Esophagus squamous epithelium (tissue), 5 donors: Measurements from ENCODE around the gene CADM2. TPM values are rescaled to one million over a fixed set of nuclear protein-coding genes. Genes with fewer than 3 reads are reported as not detected.

Source experiments
- DNase-seq: peaks from one replicate; lab custom pipeline; 2025; lab: John Stamatoyannopoulos, UW
- H3K27ac ChIP-seq, 4 donors: fragments of 200-600 bp; sonication (generic); one replicate each; pipeline ENCODE4 v1.5.1; 2016 to 2019; ENCODE audit warnings: mild to moderate bottlenecking in 1 of 4
- H3K27me3 ChIP-seq, 4 donors: fragments of 200-600 bp; sonication (generic); 1 replicate in 3 of 4; 2 replicates in 1 of 4; pipeline versions ENCODE4 v1.5.1 to v1.6.0; 2017 to 2021; ENCODE audit warnings: antibody characterized with exemption in 1 of 4
- H3K36me3 ChIP-seq, 3 donors: fragments of 200-600 bp; sonication (generic); one replicate each; pipeline ENCODE4 v1.5.1; 2016 to 2019
- H3K4me1 ChIP-seq, 3 donors: fragments of 200-600 bp; sonication (generic); one replicate each; pipeline ENCODE4 v1.5.1; 2017 to 2019
- H3K4me3 ChIP-seq, 4 donors: fragments of 200-600 bp; sonication (generic); 1 replicate in 3 of 4; 2 replicates in 1 of 4; pipeline ENCODE4 v1.5.1; 2016 to 2019; ENCODE audit warnings: mild to moderate bottlenecking in 2 of 4, moderate library complexity in 1 of 4
- H3K9me3 ChIP-seq, 3 donors: fragments of 200-600 bp; sonication (generic); one replicate each; pipeline ENCODE4 v1.5.1; 2016 to 2019
- POLR2A ChIP-seq, 4 donors: fragments of 450-650 bp; IDR thresholded peaks; one replicate each; pipeline ENCODE4 v1.6.1; 2017; ENCODE audit warnings: antibody characterized with exemption in 4 of 4, mild to moderate bottlenecking in 4 of 4, moderate library complexity in 3 of 4
- WGBS, 2 donors: methylation state at CpG; one replicate each; pipeline ENCODE4 v1.1.5; 2018; 5-methylcytosine and 5-hydroxymethylcytosine counted together
- intact Hi-C: fragments of 100-400 bp; cut with DNase I; formaldehyde crosslinking; loops from one replicate; pipeline ENCODE4 v1.15.0; 2022
- total RNA-seq, 4 donors: library from RNA; depleted of rRNA; stranded (reverse); fragments of >200 nt; gene quantifications; one replicate each; pipeline ENCODE4 v1.1.0, GENCODE V29; 2016
- TF ChIP-seq, protein P1 (sequence below), 6 experiments: fragments of 450-650 bp in 4 of 6; fragments of 200-600 bp in 2 of 6; sonication (generic) in 2 of 6; IDR thresholded peaks; one replicate each; pipeline ENCODE4 v1.5.1; 2016 to 2019; ENCODE audit warnings: antibody characterized with exemption in 6 of 6, mild to moderate bottlenecking in 4 of 6, moderate library complexity in 4 of 6
- donor health status: DM: yes; HTN: yes; CAD: no.

The CADM2 gene
- total RNA-seq, 4 donors from 2014 or later, result 0.08 to 0.76 (median 0.34) TPM

DNA sequence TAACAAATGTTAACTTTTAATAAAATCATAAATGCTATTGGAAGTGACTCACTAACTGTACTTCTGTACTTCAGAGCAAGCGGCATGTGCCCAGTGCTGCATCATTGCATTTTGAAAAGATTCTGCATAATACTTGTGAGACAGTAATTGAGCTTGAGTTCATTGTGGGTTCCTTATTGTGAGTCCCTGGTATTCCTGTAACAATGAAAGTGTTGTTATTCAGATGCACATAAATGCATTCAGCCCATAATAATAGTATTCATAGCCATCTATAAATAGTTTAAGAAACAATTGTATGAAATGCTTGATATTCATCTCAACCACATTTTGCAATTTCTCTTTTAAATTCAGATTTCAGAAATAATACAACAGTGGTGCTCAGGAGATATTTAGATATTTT, 976.4 kb downstream of the CADM2 start:
- H3K27me3 ChIP-seq, result no peaks in the 10 kb centered on the region
- no peak overlapping the region for H3K4me3 ChIP-seq
- H3K27ac ChIP-seq, result no peak overlapping the region
- no peaks in the 10 kb centered on the region for H3K36me3 ChIP-seq
- WGBS, 2 donors, result 88 to 92% methylated on average over 1 of the region's 1 CpG
- no peaks in the 10 kb centered on the region for H3K9me3 ChIP-seq
- intact Hi-C loops, result no loop called here
- no peak for DNase-seq
- H3K4me1 ChIP-seq, result no peaks in the 10 kb centered on the region
- TF ChIP-seq, protein P1, sequence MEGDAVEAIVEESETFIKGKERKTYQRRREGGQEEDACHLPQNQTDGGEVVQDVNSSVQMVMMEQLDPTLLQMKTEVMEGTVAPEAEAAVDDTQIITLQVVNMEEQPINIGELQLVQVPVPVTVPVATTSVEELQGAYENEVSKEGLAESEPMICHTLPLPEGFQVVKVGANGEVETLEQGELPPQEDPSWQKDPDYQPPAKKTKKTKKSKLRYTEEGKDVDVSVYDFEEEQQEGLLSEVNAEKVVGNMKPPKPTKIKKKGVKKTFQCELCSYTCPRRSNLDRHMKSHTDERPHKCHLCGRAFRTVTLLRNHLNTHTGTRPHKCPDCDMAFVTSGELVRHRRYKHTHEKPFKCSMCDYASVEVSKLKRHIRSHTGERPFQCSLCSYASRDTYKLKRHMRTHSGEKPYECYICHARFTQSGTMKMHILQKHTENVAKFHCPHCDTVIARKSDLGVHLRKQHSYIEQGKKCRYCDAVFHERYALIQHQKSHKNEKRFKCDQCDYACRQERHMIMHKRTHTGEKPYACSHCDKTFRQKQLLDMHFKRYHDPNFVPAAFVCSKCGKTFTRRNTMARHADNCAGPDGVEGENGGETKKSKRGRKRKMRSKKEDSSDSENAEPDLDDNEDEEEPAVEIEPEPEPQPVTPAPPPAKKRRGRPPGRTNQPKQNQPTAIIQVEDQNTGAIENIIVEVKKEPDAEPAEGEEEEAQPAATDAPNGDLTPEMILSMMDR (IDR thresholded peaks at IDR 0.05), result no peak
- no peak for TF ChIP-seq POLR2A (IDR thresholded peaks at IDR 0.05)

DNA sequence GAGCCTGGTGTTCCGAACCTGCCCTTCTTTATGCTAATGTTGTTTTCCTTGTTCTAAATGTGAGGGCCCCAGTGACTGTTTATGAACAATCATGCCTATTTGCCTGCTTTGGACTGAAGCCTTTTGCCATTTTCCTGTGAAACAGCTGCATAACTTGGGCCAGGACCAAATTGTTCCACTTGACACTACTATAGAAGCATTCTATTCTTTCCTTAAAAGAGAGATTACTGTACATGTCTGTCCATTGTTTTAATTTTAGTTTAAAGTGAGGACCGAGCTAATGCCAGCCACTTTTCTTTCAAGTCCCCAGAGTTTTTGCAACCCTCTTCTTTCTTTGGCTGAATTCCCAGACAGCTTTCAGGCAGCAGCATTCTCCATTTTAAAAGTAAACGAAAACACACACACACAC, 980.3 kb downstream of the CADM2 start:
- no peak for DNase-seq
- intact Hi-C loops, result no loop called here
- Histone ChIP-seq H3K4me3 (no peak overlapping the region), H3K9me3 (no peaks in the 10 kb centered on the region), H3K4me1 (no peaks in the 10 kb centered on the region), H3K27me3 (no peaks in the 10 kb centered on the region), H3K36me3 (no peaks in the 10 kb centered on the region), H3K27ac (no peak overlapping the region)
- WGBS, 2 donors, result 25 to 27% methylated on average over 3 of the region's 3 CpGs
- TF ChIP-seq, protein P1 (IDR thresholded peaks at IDR 0.05), result no peak
- no peak for TF ChIP-seq POLR2A (IDR thresholded peaks at IDR 0.05)

DNA sequence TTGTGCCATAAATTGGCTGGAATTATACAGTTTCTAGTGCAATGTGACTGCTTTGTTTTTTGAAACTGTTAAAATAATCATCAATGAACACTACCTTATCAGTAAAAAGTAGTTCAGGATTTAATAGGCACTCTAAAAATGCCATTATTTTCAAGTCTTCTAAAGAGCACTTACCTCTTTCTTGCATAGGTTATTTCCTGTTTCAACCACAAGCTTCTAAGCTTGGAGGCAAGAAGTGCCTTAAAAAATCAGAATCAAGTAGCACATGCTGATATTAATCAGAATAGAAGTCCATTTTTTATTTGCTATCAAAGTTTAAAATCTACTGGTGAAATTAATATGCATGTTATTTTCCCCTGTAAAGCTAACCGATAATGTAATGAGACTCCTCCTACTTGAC, 991.6 kb downstream of the CADM2 start:
- intact Hi-C loops, result no loop called here
- Histone ChIP-seq H3K9me3 (no peaks in the 10 kb centered on the region), H3K4me3 (no peak overlapping the region), H3K27ac (no peak overlapping the region), H3K4me1 (no peaks in the 10 kb centered on the region), H3K27me3 (no peaks in the 10 kb centered on the region), H3K36me3 (no peaks in the 10 kb centered on the region)
- WGBS, 2 donors, result 73 to 74% methylated on average over 1 of the region's 1 CpG
- no peak for DNase-seq
- no peak for TF ChIP-seq POLR2A (IDR thresholded peaks at IDR 0.05)
- TF ChIP-seq, protein P1 (IDR thresholded peaks at IDR 0.05), result no peak

DNA sequence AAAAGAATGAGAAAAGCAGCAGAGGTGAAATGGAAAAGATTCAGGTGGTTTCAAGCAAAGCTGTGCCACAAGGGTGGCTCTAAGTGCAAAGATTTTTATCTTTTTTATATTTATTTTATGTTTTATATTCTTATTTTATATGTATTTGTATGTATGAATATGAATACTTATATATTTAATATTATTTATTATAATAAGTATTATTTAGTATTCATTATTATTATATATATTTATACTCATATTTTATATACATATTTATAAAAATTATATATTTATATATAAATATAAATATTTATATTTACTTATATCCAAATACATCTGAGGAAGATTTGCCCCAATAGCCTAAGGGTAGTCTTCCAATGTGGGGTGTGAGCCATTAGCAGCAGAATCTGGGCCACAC, 1002.0 kb downstream of the CADM2 start:
- Histone ChIP-seq H3K9me3 (peaks cover 0 to 5% (median 0%) of the 10 kb centered on the region in 3 donors), H3K36me3 (no peaks in the 10 kb centered on the region), H3K4me3 (no peak overlapping the region), H3K27ac (no peak overlapping the region), H3K27me3 (no peaks in the 10 kb centered on the region), H3K4me1 (no peaks in the 10 kb centered on the region)
- intact Hi-C loops, result no loop called here
- TF ChIP-seq POLR2A (IDR thresholded peaks at IDR 0.05), result no peak
- TF ChIP-seq, protein P1 (IDR thresholded peaks at IDR 0.05), result no peak
- DNase-seq, result no peak

DNA sequence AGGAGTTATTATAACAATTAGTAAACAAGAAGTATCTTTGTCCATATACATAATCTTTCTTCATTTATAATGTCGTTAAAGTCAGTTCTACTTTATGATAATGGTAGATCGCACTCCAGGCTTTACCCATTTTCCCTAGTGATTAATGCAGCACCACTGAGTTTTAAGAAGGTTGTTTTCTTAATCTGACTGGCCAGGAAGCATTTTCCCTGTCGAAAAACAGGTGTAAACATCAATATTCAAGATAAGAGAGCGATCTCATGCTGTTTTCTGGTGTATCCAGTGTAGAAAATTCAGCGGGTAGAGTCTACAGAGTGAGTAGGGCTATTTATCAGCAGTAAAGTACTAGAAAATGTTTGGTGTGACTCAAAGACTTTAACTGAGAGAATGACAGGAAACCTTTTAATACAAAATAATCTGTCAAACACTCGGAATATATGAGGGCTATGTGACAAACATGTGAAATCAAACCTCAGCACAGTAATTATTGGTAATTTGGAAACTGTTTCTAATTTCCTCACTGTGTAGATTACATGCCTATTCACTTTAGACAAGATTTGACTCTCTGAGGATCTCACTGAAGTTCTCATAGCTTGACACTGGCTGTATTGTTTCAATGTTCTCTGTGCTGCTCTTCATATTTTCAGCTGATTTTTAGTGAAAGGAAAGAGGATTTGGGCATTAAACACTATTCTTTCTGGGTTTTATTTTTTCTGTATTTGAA, 1019.0 kb downstream of the CADM2 start:
- DNase-seq, result no peak
- no peaks in the 10 kb centered on the region for H3K4me1 ChIP-seq
- no peak overlapping the region for H3K4me3 ChIP-seq
- no peaks in the 10 kb centered on the region for H3K36me3 ChIP-seq
- WGBS, 2 donors, result 40 to 41% methylated on average over 6 of the region's 6 CpGs
- intact Hi-C loops, result no loop called here
- H3K27me3 ChIP-seq, result no peaks in the 10 kb centered on the region
- no peaks in the 10 kb centered on the region for H3K9me3 ChIP-seq
- no peak overlapping the region for H3K27ac ChIP-seq
- TF ChIP-seq, protein P1 (IDR thresholded peaks at IDR 0.05), result no peak
- TF ChIP-seq POLR2A (IDR thresholded peaks at IDR 0.05), result no peak
